HepG2 (cell line): ENCODE measurements around the gene THOC6. TPM values are rescaled to one million over a fixed set of nuclear protein-coding genes. Genes with fewer than 3 reads are reported as not detected.

Experiments used
- ATAC-seq: fragments of 200-7000 bp; cut with Tn5 transposase; 3 replicates; pipeline ENCODE4 v1.9.1; 2020; ENCODE audit warnings: mild to moderate bottlenecking, moderate library complexity
- BruUV-seq: library from RNA; stranded (reverse); fragments of 400-500 nt; replicated peaks from 2 replicates; lab custom pipeline; 2021; lab: Mats Ljungman, UMichigan
- CTCF ChIA-PET: fragments of 300-600 bp; formaldehyde crosslinking; extraction: SDS; loops from one replicate; lab custom pipeline; 2021; ENCODE audit warnings: low total read pairs, inconsistent platforms, low intra/inter-chr PET ratio; lab: Yijun Ruan, JAX
- POLR2A ChIA-PET: fragments of 350-600 bp; sonication (Branson Sonifier 250); formaldehyde crosslinking; loops from one replicate; lab custom pipeline; 2020; ENCODE audit warnings: antibody characterized with exemption, inconsistent platforms; lab: Yijun Ruan, JAX
- DNase-seq: peaks from one replicate; pipeline ENCODE4 v3.0.0-alpha.2; 2015; ENCODE audit warnings: low spot score
- FAIRE-seq: peaks from 3 replicates; lab custom pipeline; 2011; peaks lifted over from hg19 to GRCh38; lab: Jason Lieb, UNC
- H2AFZ ChIP-seq: one replicate; pipeline ENCODE4 v1.6.1; 2011; ENCODE audit warnings: low read length, inconsistent platforms
- H3K27ac ChIP-seq: fragments of 300-600 bp; 3 replicates; pipeline ENCODE4 v1.8.0; 2011; ENCODE audit warnings: mixed run types, mild to moderate bottlenecking, mixed read lengths, low read length, inconsistent platforms; ENCODE audit not compliant: insufficient read depth; ENCODE audit errors: extremely low read length
- H3K27me3 ChIP-seq, 2 experiments: fragments of 200-600 bp in 1 of 2; 2 replicates in 1 of 2; 3 replicates in 1 of 2; pipeline versions ENCODE4 v1.6.0 to v1.8.0; 2011; ENCODE audit warnings: low read length in 2 of 2, mild to moderate bottlenecking in 2 of 2, moderate library complexity in 2 of 2, inconsistent platforms in 1 of 2; ENCODE audit not compliant: insufficient read depth in 2 of 2, control insufficient read depth in 1 of 2
- H3K36me3 ChIP-seq, 2 experiments: fragments of 200-600 bp in 1 of 2; replicated peaks in 1 of 2; 2 replicates in 1 of 2; 3 replicates in 1 of 2; pipeline versions ENCODE4 v1.5.1 to v1.8.0; 2011; ENCODE audit warnings: low read length in 2 of 2, inconsistent platforms in 1 of 2; ENCODE audit not compliant: insufficient read depth in 2 of 2, control insufficient read depth in 1 of 2
- H3K4me1 ChIP-seq: 2 replicates; pipeline ENCODE4 v1.5.1; 2012; ENCODE audit warnings: low read length, inconsistent platforms; ENCODE audit not compliant: insufficient read depth
- H3K4me2 ChIP-seq: 2 replicates; pipeline ENCODE4 v1.6.0; 2011; ENCODE audit warnings: low read depth, low read length, inconsistent platforms
- H3K4me3 ChIP-seq, 3 experiments: fragments of 200-600 bp in 1 of 3; sonication (generic), shearing (Covaris generic) in 1 of 3; replicated peaks in 1 of 3; 2 replicates each; pipeline ENCODE4 v1.5.1; 2011 to 2016; ENCODE audit warnings: low read length in 3 of 3, inconsistent platforms in 2 of 3, low read depth in 2 of 3, mild to moderate bottlenecking in 2 of 3, control low read depth in 1 of 3, mixed read lengths in 1 of 3; ENCODE audit not compliant: insufficient read depth in 1 of 3
- H3K79me2 ChIP-seq: one replicate; pipeline ENCODE4 v1.6.1; 2011; ENCODE audit warnings: low read length, inconsistent platforms; ENCODE audit not compliant: insufficient read depth
- H3K9ac ChIP-seq: 2 replicates; pipeline ENCODE4 v1.6.0; 2011; ENCODE audit warnings: mild to moderate bottlenecking, low read depth, low read length, inconsistent platforms; ENCODE audit not compliant: insufficient read depth
- H3K9me3 ChIP-seq: 2 replicates; pipeline ENCODE4 v1.5.1; 2012; ENCODE audit warnings: mild to moderate bottlenecking, low read length
- H4K20me1 ChIP-seq: 2 replicates; pipeline ENCODE4 v1.6.0; 2011; ENCODE audit warnings: inconsistent platforms, mild to moderate bottlenecking, low read length, moderate library complexity; ENCODE audit not compliant: insufficient read depth
- ATF3 ChIP-seq: sonication (generic); formaldehyde crosslinking; IDR thresholded peaks from 2 replicates; pipeline ENCODE4 v1.4.0; 2020; ENCODE audit warnings: missing genetic modification reagents
- CSRNP1 ChIP-seq: sonication (generic); formaldehyde crosslinking; IDR thresholded peaks from 2 replicates; pipeline ENCODE4 v1.8.1; 2023; ENCODE audit warnings: mild to moderate bottlenecking, missing genetic modification reagents
- KDM2A ChIP-seq: sonication (generic); formaldehyde crosslinking; IDR thresholded peaks from 2 replicates; pipeline ENCODE4 v1.4.0; 2020; ENCODE audit warnings: low read depth, missing genetic modification reagents, borderline replicate concordance
- KDM4B ChIP-seq: sonication (generic); formaldehyde crosslinking; IDR thresholded peaks from 2 replicates; pipeline ENCODE4 v1.4.0; 2020; ENCODE audit warnings: missing genetic modification reagents
- PREB ChIP-seq: sonication (generic); formaldehyde crosslinking; IDR thresholded peaks from 2 replicates; pipeline ENCODE4 v1.4.0; 2020; ENCODE audit warnings: missing genetic modification reagents
- TFDP2 ChIP-seq: sonication (generic); formaldehyde crosslinking; IDR thresholded peaks from 2 replicates; pipeline ENCODE4 v1.4.0; 2020; ENCODE audit warnings: missing genetic modification reagents
- YY1 ChIP-seq: IDR thresholded peaks from 2 replicates; pipeline ENCODE4 v1.6.1; 2011; ENCODE audit warnings: low read length, low read depth, moderate library complexity, mild to moderate bottlenecking; ENCODE audit not compliant: insufficient read depth, insufficient replicate concordance
- ZBTB33 ChIP-seq: sonication (generic); formaldehyde crosslinking; IDR thresholded peaks from 2 replicates; pipeline ENCODE4 v1.4.0; 2020; ENCODE audit warnings: missing genetic modification reagents
- ZNF274 ChIP-seq: sonication (generic); formaldehyde crosslinking; IDR thresholded peaks from 2 replicates; pipeline ENCODE4 v1.5.1; 2020; ENCODE audit warnings: mild to moderate bottlenecking, missing genetic modification reagents
- ZNF430 ChIP-seq: sonication (generic); formaldehyde crosslinking; IDR thresholded peaks from 2 replicates; pipeline ENCODE4 v1.9.0; 2021; ENCODE audit warnings: mild to moderate bottlenecking, missing genetic modification reagents
- ZNF710 ChIP-seq: sonication (generic); formaldehyde crosslinking; IDR thresholded peaks from 2 replicates; pipeline ENCODE4 v1.5.0; 2020; ENCODE audit warnings: mild to moderate bottlenecking, missing genetic modification reagents, borderline replicate concordance
- ZNF776 ChIP-seq: sonication (generic); formaldehyde crosslinking; IDR thresholded peaks from 2 replicates; pipeline ENCODE4 v1.4.0; 2020; ENCODE audit warnings: mild to moderate bottlenecking, missing genetic modification reagents
- ZNF788 ChIP-seq: sonication (generic); formaldehyde crosslinking; IDR thresholded peaks from 2 replicates; pipeline ENCODE4 v1.5.0; 2020; ENCODE audit warnings: mild to moderate bottlenecking, missing genetic modification reagents, borderline replicate concordance
- WGBS: methylation state at CpG from one replicate; pipeline ENCODE4 v1.1.6; 2017; ENCODE audit warnings: low lambda C conversion rate; 5-methylcytosine and 5-hydroxymethylcytosine counted together
- in situ Hi-C: cut with HindIII; loops from 2 replicates; pipeline ENCODE4 v1.10.0; 2017; ENCODE audit warnings: low pct_unique_long_range_greater_than_20kb; ENCODE audit not compliant: extremely low pct_ligation_motif_present
- intact Hi-C: fragments of 100-400 bp; cut with micrococcal nuclease; formaldehyde crosslinking; loops from one replicate; pipeline ENCODE4 v1.10.0; 2022; ENCODE audit not compliant: unreplicated experiment
- polyA plus RNA-seq, 8 experiments: library from polyadenylated mRNA; depleted of rRNA in 3 of 8; stranded (reverse) in 7 of 8; unstranded in 1 of 8; fragments of >200 nt; fragmentation: Illumina TruSeq in 4 of 8; extraction: Trizol in 4 of 8; gene quantifications; 2 replicates each; pipeline versions ENCODE4 v1.2.1 to v1.2.3, GENCODE V29; 2011 to 2016; ENCODE audit warnings: low read depth in 4 of 8, missing spikeins in 1 of 8, mixed read lengths in 1 of 8; ENCODE audit not compliant: insufficient read depth in 1 of 8
- total RNA-seq, 5 experiments: library from RNA; depleted of rRNA; stranded (reverse); fragments of >200 nt; fragmentation: Illumina TruSeq; extraction: Trizol; gene quantifications; 2 replicates each; pipeline ENCODE4 v1.2.3, GENCODE V29; 2016; ENCODE audit warnings: low read depth in 1 of 5

The THOC6 gene
- total and polyA plus RNA-seq, 2 of the 13 experiments (the other 11 are each of a cell fraction or from before 2014, with no cell fraction given), result 32.1 to 37.0 TPM

GRCh38 chr16:3066440-3066748 lies 42.6 kb downstream of the THOC6 start:
- Histone ChIP-seq H3K36me3 (peaks cover 9 to 16% of the 10 kb centered on the region in 2 experiments; a peak in 2 of 5 replicates), H3K9me3 (no peaks in the 10 kb centered on the region), H3K4me3 (peak overlapping the region; percentile 57 to 90 (median 71)), H3K4me1 (peaks cover 30% of the 10 kb centered on the region), H2AFZ (no peak overlapping the region), H3K9ac (peak overlapping the region; percentile 96), H4K20me1 (no peaks in the 10 kb centered on the region), H3K27ac (peak overlapping the region; percentile 82), H3K27me3 (peaks cover 0 to under 1% of the 10 kb centered on the region in 2 experiments; a peak in 2 of 5 replicates), H3K79me2 (peaks cover 17% of the 10 kb centered on the region), H3K4me2 (peak overlapping the region; percentile 94)
- DNase-seq (no peak), FAIRE-seq (no peak), ATAC-seq (no peak)
- intact Hi-C loops, result no loop called here
- in situ Hi-C loops, result no loop called here
- ChIA-PET CTCF (no interaction called here), POLR2A (interaction anchor here (1.0 to 4.9 kb wide), 6 partner anchors 9 to 46 kb away, joined by 6 to 38 read pairs (median 13); partner anchors contain the start of genes HCFC1R1, THOC6 and TNFRSF12A)
- BruUV-seq, result no TSS peak
- WGBS, result 18% methylated on average over 5 of the region's 7 CpGs
- no peak for TF ChIP-seq TFDP2 (CRISPR knock-in tag)
- TF ChIP-seq PREB, result no peak
- no peak for TF ChIP-seq ATF3 (CRISPR knock-in tag)
- TF ChIP-seq ZNF710 (CRISPR knock-in tag), result no peak
- no peak for TF ChIP-seq KDM4B (CRISPR knock-in tag)
- no peak; the same call in 1 of the 2 replicates for TF ChIP-seq KDM2A
- no peak for TF ChIP-seq ZBTB33
- no peak for TF ChIP-seq ZNF788 (CRISPR knock-in tag)
- no peak for TF ChIP-seq CSRNP1
- TF ChIP-seq ZNF776 (CRISPR knock-in tag), result no peak
- TF ChIP-seq YY1, result no peak
- TF ChIP-seq ZNF430 (CRISPR knock-in tag), result peak; percentile 69; the same call in 1 of the 2 replicates
- peak; percentile 22; the same call in 1 of the 2 replicates for TF ChIP-seq ZNF274 (CRISPR knock-in tag)
